PC-9 (cell line): Measurements from ENCODE around the gene SHC3. TPM values are rescaled to one million over a fixed set of nuclear protein-coding genes. Genes with fewer than 3 reads are reported as not detected.

Experiments used
- BruUV-seq: library from RNA; stranded (reverse); fragments of 400-500 nt; replicated peaks from 2 replicates; lab custom pipeline; 2021; lab: Mats Ljungman, UMichigan
- CTCF ChIA-PET: fragments of 300-600 bp; sonication (Branson Sonifier 250); formaldehyde crosslinking; loops from one replicate; lab custom pipeline; 2022; ENCODE audit warnings: antibody characterized with exemption; lab: Charles Lee
- POLR2A ChIA-PET: fragments of 300-600 bp; sonication (Branson Sonifier 250); formaldehyde crosslinking; loops from one replicate; lab custom pipeline; 2022; ENCODE audit warnings: antibody characterized with exemption; ENCODE audit not compliant: unreplicated experiment; lab: Charles Lee
- DNase-seq, 2 experiments: peaks; one replicate each; pipeline versions ENCODE4 v3.0.0 to v3.0.0-alpha.2; 2015 to 2022; ENCODE audit warnings: mixed read lengths in 1 of 2
- H2AFZ ChIP-seq: fragments of 200-600 bp; sonication (generic); 2 replicates; pipeline ENCODE4 v1.8.1; 2017; ENCODE audit warnings: antibody characterized with exemption
- H3F3A ChIP-seq: fragments of 200-600 bp; sonication (generic); 2 replicates; pipeline ENCODE4 v1.8.1; 2017; ENCODE audit warnings: antibody characterized with exemption, mild to moderate bottlenecking, low read depth; ENCODE audit not compliant: insufficient read depth
- H3K27ac ChIP-seq: fragments of 200-600 bp; sonication (generic); 2 replicates; pipeline ENCODE4 v1.6.1; 2016; ENCODE audit warnings: mixed run types
- H3K27me3 ChIP-seq: fragments of 200-600 bp; sonication (generic); 2 replicates; pipeline ENCODE4 v1.6.1; 2016; ENCODE audit warnings: low read depth, mixed run types; ENCODE audit not compliant: insufficient read depth
- H3K36me3 ChIP-seq: fragments of 200-600 bp; sonication (generic); 2 replicates; pipeline ENCODE4 v1.6.1; 2016; ENCODE audit warnings: low read depth, mixed run types
- H3K4me1 ChIP-seq: fragments of 200-600 bp; sonication (generic); replicated peaks from 2 replicates; pipeline ENCODE4 v1.6.1; 2016; ENCODE audit warnings: mixed run types; ENCODE audit not compliant: insufficient read depth
- H3K4me2 ChIP-seq: fragments of 200-600 bp; sonication (generic); 2 replicates; pipeline ENCODE4 v1.6.1; 2017; ENCODE audit warnings: mixed run types
- H3K4me3 ChIP-seq: fragments of 200-600 bp; sonication (generic); 2 replicates; pipeline ENCODE4 v1.6.1; 2016; ENCODE audit warnings: mixed run types
- H3K79me2 ChIP-seq: fragments of 200-600 bp; sonication (generic); 2 replicates; pipeline ENCODE4 v1.6.1; 2017; ENCODE audit warnings: low read depth, mixed run types
- H3K9me2 ChIP-seq: fragments of 200-600 bp; sonication (generic); 2 replicates; pipeline ENCODE4 v1.8.1; 2017; ENCODE audit warnings: mild to moderate bottlenecking; ENCODE audit not compliant: insufficient read depth
- H3K9me3 ChIP-seq: fragments of 200-600 bp; sonication (generic); 2 replicates; pipeline ENCODE4 v1.8.1; 2016; ENCODE audit warnings: low read depth; ENCODE audit not compliant: insufficient read depth
- H4K20me1 ChIP-seq: fragments of 200-600 bp; sonication (generic); 2 replicates; pipeline ENCODE4 v1.8.1; 2017; ENCODE audit not compliant: insufficient read depth
- EZH2 ChIP-seq: fragments of 200-600 bp; sonication (generic); IDR thresholded peaks from 2 replicates; pipeline ENCODE4 v1.8.0; 2017; ENCODE audit warnings: antibody characterized with exemption, low read depth
- intact Hi-C: fragments of 100-400 bp; cut with micrococcal nuclease; formaldehyde crosslinking; loops from one replicate; pipeline ENCODE4 v1.10.0; 2022; ENCODE audit not compliant: unreplicated experiment
- total RNA-seq: library from RNA; stranded (reverse); gene quantifications from 2 replicates; pipeline ENCODE4 v1.2.3, GENCODE V29; 2021
- TF ChIP-seq, protein P1 (sequence below): fragments of 200-600 bp; sonication (generic); conservative IDR thresholded peaks from 2 replicates; pipeline ENCODE4 v1.6.1; 2017; ENCODE audit warnings: mixed run types, antibody characterized with exemption, mild to moderate bottlenecking, moderate library complexity

The SHC3 gene
- total RNA-seq, 1 experiment from 2014 or later, result 15.9 TPM

DNA sequence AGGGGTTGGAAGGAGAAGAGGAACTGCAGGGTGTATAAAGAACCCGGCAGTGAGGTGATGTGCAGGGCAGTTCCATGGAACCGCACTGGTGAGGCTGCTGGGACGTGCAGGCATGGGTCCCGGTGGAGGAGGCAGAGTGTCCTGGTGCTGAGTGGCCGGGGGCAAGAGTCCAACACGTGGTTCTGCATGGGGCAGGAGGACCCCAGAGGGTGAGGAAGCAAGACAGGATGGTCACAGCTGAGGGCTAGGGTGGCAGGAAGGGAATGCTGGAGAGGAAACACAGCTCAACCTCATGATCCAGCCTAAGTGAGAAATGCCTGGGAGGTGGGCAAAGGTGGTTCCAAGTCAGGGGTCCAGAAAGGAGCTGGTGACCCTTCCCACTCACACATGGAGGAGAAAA, 100.2 kb downstream of the SHC3 start:
- ChIA-PET CTCF (no interaction called here), POLR2A (no interaction called here)
- Histone ChIP-seq H3K27me3 (no peaks in the 10 kb centered on the region), H3K36me3 (no peaks in the 10 kb centered on the region), H3K9me3 (no peaks in the 10 kb centered on the region), H3K27ac (no peak overlapping the region), H3K9me2 (no peaks in the 10 kb centered on the region), H3K4me3 (no peak overlapping the region), H3K4me1 (no peaks in the 10 kb centered on the region), H4K20me1 (no peaks in the 10 kb centered on the region), H3K79me2 (no peaks in the 10 kb centered on the region), H3K4me2 (no peak overlapping the region), H3F3A (no peaks in the 10 kb centered on the region), H2AFZ (no peak overlapping the region)
- no TSS peak for BruUV-seq
- intact Hi-C loops, result no loop called here
- DNase-seq, result no peak
- TF ChIP-seq, protein P1, sequence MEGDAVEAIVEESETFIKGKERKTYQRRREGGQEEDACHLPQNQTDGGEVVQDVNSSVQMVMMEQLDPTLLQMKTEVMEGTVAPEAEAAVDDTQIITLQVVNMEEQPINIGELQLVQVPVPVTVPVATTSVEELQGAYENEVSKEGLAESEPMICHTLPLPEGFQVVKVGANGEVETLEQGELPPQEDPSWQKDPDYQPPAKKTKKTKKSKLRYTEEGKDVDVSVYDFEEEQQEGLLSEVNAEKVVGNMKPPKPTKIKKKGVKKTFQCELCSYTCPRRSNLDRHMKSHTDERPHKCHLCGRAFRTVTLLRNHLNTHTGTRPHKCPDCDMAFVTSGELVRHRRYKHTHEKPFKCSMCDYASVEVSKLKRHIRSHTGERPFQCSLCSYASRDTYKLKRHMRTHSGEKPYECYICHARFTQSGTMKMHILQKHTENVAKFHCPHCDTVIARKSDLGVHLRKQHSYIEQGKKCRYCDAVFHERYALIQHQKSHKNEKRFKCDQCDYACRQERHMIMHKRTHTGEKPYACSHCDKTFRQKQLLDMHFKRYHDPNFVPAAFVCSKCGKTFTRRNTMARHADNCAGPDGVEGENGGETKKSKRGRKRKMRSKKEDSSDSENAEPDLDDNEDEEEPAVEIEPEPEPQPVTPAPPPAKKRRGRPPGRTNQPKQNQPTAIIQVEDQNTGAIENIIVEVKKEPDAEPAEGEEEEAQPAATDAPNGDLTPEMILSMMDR, result no peak
- TF ChIP-seq EZH2, result no peak

DNA sequence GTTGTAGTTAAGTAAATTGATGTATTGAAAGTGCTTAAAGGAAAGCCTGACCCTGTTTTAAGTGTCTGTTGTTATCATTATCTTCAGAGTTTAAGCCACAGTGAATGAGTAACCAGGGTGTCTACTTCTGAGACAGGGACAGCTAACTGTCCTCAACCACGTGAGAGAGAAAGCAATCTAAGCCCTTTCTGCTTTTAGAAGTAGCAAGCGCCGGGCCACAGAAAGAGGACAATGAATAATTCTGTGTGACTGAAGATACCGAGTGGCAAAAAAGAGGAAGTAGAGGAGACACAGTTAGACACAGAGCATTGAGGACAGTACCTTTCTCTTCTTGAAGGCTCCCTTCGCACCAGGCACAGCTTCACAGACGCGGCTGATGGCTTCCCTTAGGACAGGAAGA, 101.1 kb downstream of the SHC3 start:
- BruUV-seq, result no TSS peak
- Histone ChIP-seq H3K9me2 (no peaks in the 10 kb centered on the region), H3K4me2 (no peak overlapping the region), H3K79me2 (no peaks in the 10 kb centered on the region), H3K27ac (no peak overlapping the region), H2AFZ (no peak overlapping the region), H3K36me3 (no peaks in the 10 kb centered on the region), H3K9me3 (no peaks in the 10 kb centered on the region), H3K4me3 (no peak overlapping the region), H3K4me1 (no peaks in the 10 kb centered on the region), H3F3A (no peaks in the 10 kb centered on the region), H3K27me3 (no peaks in the 10 kb centered on the region), H4K20me1 (no peaks in the 10 kb centered on the region)
- intact Hi-C loops, result no loop called here
- no peak for DNase-seq
- POLR2A ChIA-PET, result interaction anchor here (0.7 kb wide), 2 partner anchors 56 to 528 kb away, joined by 11 read pairs; no protein-coding TSS in a partner anchor
- TF ChIP-seq, protein P1, result no peak
- no peak for TF ChIP-seq EZH2
- CTCF ChIA-PET, result no interaction called here

DNA sequence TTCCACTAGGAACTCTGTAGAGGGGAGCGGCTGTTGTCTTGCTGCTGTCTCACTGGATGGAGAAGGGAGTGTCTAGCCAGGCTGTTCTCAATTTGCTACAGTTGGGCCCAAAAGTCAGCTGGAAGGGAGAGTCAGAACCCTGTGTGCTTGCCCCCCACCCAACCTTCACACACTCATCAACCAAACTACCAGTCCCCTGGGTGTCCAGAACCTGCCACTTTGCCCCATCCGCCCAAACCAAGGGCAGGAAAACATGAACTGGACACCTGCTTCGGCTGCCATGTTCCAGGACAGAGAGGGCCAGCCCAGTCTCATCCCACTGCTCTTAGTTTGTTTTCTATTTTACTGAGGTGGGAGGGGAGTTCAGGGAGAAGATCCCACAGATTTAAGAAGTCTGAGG, 105.2 kb downstream of the SHC3 start:
- H3K79me2 ChIP-seq, result no peaks in the 10 kb centered on the region
- no peaks in the 10 kb centered on the region for H3F3A ChIP-seq
- no peak overlapping the region for H2AFZ ChIP-seq
- intact Hi-C loops, result no loop called here
- no peak overlapping the region for H3K4me2 ChIP-seq
- TF ChIP-seq EZH2, result no peak
- TF ChIP-seq, protein P1, result no peak
- no peaks in the 10 kb centered on the region for H3K9me2 ChIP-seq
- ChIA-PET POLR2A (no interaction called here), CTCF (no interaction called here)
- H3K27ac ChIP-seq, result no peak overlapping the region
- no peaks in the 10 kb centered on the region for H4K20me1 ChIP-seq
- H3K4me3 ChIP-seq, result no peak overlapping the region
- no peaks in the 10 kb centered on the region for H3K4me1 ChIP-seq
- DNase-seq, result no peak
- H3K9me3 ChIP-seq, result no peaks in the 10 kb centered on the region
- no TSS peak for BruUV-seq
- H3K27me3 ChIP-seq, result no peaks in the 10 kb centered on the region
- no peaks in the 10 kb centered on the region for H3K36me3 ChIP-seq
